ENCODE results near the gene SMAD6. TPM values are rescaled to one million over a fixed set of nuclear protein-coding genes. Genes with fewer than 3 reads are reported as not detected.

SMAD6 gene
- total RNA-seq, 1 experiment from 2014 or later: 19.9 TPM

DNA sequence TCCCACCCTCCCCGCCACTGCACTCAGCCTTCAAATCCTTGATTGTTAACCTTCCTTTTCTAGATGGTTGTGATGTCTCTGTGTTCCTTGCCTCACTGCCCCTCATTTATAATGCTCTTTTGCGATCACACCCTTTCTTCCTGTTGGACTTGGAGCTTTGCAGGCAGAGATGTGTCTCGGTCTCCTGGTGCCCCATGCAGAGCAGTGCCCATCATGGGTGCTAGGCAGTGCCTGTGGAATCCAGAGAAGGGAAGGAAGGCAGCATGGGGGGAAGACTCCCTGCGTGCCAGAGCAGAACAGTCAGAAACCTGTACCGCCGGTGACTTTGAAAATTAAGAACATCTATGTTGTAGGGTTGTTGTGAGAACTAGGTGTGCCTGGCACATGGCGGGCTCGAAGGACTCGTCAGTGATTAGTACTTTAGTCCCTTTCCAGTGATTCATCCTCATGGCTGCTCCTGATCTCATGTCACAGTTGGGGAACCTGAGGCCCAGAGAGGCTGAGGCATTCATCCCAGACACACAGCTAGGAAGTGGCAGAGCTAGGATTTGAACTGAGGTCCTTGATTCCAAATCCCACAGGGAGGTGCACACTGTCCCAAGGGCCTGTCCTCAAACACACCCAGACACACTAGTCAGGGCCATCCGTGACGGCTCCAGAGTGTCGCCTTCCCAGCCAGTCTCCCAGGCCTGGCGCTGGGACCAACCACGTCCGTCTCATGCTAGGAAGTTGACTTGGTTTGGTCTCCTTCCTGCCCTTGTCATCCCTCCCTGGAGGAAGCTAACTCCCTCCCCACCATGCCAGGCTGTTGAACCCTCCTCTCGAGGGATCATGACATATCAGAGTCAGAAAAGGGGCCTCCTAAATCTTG lies 58.3 kb downstream of the SMAD6 start:
- H3K9me3 ChIP-seq (ENCODE audit: low read length): no peaks in the 10 kb centered on the region
- intact Hi-C loops (cut with micrococcal nuclease): no loop called here
- no peaks in the 10 kb centered on the region for H4K20me1 ChIP-seq (ENCODE audit: low read length)
- ChIA-PET POLR2A (ENCODE audit: unreplicated experiment) (no interaction called here), CTCF (interaction anchor here (1.0 kb wide), 1 partner anchor 91 kb away, joined by 4 read pairs; no protein-coding TSS in a partner anchor)
- peaks cover 27% of the 10 kb centered on the region for H3K79me2 ChIP-seq (ENCODE audit: low read length)
- H3K4me2 ChIP-seq (ENCODE audit: low read length): no peak overlapping the region
- no peak overlapping the region for H3K9ac ChIP-seq (ENCODE audit: low read length)
- H3K36me3 ChIP-seq (ENCODE audit: low read depth, low read length): peaks cover 3% of the 10 kb centered on the region
- H2AFZ ChIP-seq (ENCODE audit: low read length): no peak overlapping the region
- H3F3A ChIP-seq (ENCODE audit: low read length, unreplicated experiment): no peaks in the 10 kb centered on the region
- no peak overlapping the region for H3K27ac ChIP-seq (ENCODE audit: low read length)
- ATAC-seq (no peak), DNase-seq (no peak)
- H3K27me3 ChIP-seq (ENCODE audit: low read length): no peaks in the 10 kb centered on the region
- no peak overlapping the region for H3K4me3 ChIP-seq (ENCODE audit: low read length)
- H3K9me2 ChIP-seq (replicated peaks; ENCODE audit: low read length): no peaks in the 10 kb centered on the region
- BruUV-seq (replicated peaks): no TSS peak
- H3K4me1 ChIP-seq (ENCODE audit: insufficient read depth, low read length): peaks cover 67% of the 10 kb centered on the region
- TF ChIP-seq, protein P1, sequence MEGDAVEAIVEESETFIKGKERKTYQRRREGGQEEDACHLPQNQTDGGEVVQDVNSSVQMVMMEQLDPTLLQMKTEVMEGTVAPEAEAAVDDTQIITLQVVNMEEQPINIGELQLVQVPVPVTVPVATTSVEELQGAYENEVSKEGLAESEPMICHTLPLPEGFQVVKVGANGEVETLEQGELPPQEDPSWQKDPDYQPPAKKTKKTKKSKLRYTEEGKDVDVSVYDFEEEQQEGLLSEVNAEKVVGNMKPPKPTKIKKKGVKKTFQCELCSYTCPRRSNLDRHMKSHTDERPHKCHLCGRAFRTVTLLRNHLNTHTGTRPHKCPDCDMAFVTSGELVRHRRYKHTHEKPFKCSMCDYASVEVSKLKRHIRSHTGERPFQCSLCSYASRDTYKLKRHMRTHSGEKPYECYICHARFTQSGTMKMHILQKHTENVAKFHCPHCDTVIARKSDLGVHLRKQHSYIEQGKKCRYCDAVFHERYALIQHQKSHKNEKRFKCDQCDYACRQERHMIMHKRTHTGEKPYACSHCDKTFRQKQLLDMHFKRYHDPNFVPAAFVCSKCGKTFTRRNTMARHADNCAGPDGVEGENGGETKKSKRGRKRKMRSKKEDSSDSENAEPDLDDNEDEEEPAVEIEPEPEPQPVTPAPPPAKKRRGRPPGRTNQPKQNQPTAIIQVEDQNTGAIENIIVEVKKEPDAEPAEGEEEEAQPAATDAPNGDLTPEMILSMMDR (conservative IDR thresholded peaks at IDR 0.05; ENCODE audit: low read depth, low read length): no peak
- TF ChIP-seq EZH2phosphoT487 (IDR thresholded peaks at IDR 0.05; ENCODE audit: borderline replicate concordance, low read length) (no peak), EZH2 (IDR thresholded peaks at IDR 0.05; ENCODE audit: low read length, unreplicated experiment) (no peak)

DNA sequence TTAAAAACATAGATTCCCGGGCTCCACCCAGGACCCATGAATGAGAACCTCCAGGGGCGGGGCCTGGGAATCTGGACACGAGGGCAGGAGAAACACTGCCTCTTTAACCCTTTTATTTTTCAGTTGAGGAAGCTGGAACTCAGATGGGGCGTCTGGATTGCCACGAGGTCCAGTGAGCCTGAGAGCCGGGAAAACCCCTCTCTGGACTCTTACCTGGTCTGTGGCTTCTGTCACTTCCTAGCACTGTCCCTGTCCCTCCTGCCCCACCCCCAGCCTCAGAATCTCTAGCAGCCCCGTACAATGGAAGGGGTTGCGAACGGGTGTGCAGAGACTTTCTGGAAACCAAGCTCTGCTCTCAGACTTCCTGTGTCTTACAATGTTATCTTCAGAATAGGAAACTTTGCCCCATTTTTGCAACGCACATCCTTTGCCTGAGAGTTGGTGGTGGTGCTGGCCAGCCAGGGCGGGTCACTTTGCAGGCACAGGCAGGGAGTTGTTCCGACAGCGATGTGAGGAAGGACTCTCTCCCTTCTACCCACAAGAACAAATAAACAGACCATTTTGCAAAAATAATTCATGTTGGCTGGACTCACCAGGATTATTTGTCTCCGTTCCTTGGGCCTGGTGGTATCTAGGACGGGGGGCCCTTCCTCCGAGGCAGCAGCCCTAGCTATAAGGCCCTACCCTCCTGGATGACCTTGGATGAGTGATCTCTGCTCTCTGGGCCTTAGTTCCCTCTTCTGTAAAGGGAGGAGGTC lies 59.1 kb downstream of the SMAD6 start:
- Histone ChIP-seq H3K9me2 (replicated peaks; ENCODE audit: low read length) (no peaks in the 10 kb centered on the region), H3K4me1 (ENCODE audit: insufficient read depth, low read length) (peaks cover 75% of the 10 kb centered on the region)

More for the DNA sequence above, 59.1 kb downstream of the SMAD6 start:
- Histone ChIP-seq H3K36me3 (ENCODE audit: low read depth, low read length) (no peaks in the 10 kb centered on the region), H3K9me3 (ENCODE audit: low read length) (no peaks in the 10 kb centered on the region), H2AFZ (ENCODE audit: low read length) (no peak overlapping the region), H3F3A (ENCODE audit: low read length, unreplicated experiment) (no peaks in the 10 kb centered on the region), H3K27me3 (ENCODE audit: low read length) (no peaks in the 10 kb centered on the region), H3K4me2 (ENCODE audit: low read length) (no peak overlapping the region), H3K4me3 (ENCODE audit: low read length) (no peak overlapping the region), H3K27ac (ENCODE audit: low read length) (no peak overlapping the region), H3K9ac (ENCODE audit: low read length) (no peak overlapping the region), H4K20me1 (ENCODE audit: low read length) (no peaks in the 10 kb centered on the region), H3K79me2 (ENCODE audit: low read length) (peaks cover 24% of the 10 kb centered on the region)
- ChIA-PET POLR2A (ENCODE audit: unreplicated experiment) (no interaction called here), CTCF (interaction anchor here (1.0 kb wide), 1 partner anchor 90 kb away, joined by 4 read pairs; no protein-coding TSS in a partner anchor)
- ATAC-seq: no peak
- TF ChIP-seq, protein P1 (conservative IDR thresholded peaks at IDR 0.05; ENCODE audit: low read depth, low read length): no peak
- TF ChIP-seq EZH2phosphoT487 (IDR thresholded peaks at IDR 0.05; ENCODE audit: borderline replicate concordance, low read length) (no peak), EZH2 (IDR thresholded peaks at IDR 0.05; ENCODE audit: low read length, unreplicated experiment) (no peak)
- intact Hi-C loops (cut with micrococcal nuclease): no loop called here
- no peak for DNase-seq
- BruUV-seq (replicated peaks): no TSS peak
